GM18870 (cell line): ENCODE results near the gene JAKMIP1.

Experiments
- ATAC-seq: cut with Tn5 transposase; IDR thresholded peaks from one replicate; pipeline ENCODE4 v1.9.1; 2021; ENCODE audit warnings: moderate library complexity; ENCODE audit not compliant: unreplicated experiment

JAKMIP1 gene

GRCh38 chr4:6047130-6047673 lies 153.1 kb downstream of the JAKMIP1 start:
- no peak for ATAC-seq

- ATAC-seq: no peak
Measured at GRCh38 chr4:6046526-6047129, 153.7 kb downstream of the JAKMIP1 start.

GRCh38 chr4:6044805-6045204 lies 155.5 kb downstream of the JAKMIP1 start:
- ATAC-seq: no peak

GRCh38 chr4:6044276-6044675 lies 156.1 kb downstream of the JAKMIP1 start:
- no peak for ATAC-seq

- no peak for ATAC-seq
Measured at GRCh38 chr4:6043843-6044242, 156.5 kb downstream of the JAKMIP1 start.

DNA sequence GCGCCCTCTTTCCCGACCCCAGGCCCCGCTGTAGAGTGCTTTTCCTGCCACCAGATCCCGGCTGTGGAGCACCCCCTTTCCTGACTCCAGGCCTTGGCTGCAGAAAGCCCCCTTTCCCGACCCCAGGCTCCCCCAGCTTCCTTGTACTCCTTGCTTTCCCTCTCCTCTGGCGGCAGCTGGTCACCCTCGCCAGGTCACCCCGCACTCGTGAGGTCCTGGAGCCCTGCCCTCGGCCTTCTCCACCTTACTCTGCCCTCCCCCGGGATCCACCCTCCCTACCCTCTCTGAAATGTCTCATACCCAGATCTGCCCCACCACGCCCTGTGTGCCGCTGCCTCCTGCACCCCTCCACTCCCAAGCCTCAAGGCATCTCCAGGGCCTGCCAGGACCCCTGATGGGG lies 157.2 kb downstream of the JAKMIP1 start:
- ATAC-seq: no peak

DNA sequence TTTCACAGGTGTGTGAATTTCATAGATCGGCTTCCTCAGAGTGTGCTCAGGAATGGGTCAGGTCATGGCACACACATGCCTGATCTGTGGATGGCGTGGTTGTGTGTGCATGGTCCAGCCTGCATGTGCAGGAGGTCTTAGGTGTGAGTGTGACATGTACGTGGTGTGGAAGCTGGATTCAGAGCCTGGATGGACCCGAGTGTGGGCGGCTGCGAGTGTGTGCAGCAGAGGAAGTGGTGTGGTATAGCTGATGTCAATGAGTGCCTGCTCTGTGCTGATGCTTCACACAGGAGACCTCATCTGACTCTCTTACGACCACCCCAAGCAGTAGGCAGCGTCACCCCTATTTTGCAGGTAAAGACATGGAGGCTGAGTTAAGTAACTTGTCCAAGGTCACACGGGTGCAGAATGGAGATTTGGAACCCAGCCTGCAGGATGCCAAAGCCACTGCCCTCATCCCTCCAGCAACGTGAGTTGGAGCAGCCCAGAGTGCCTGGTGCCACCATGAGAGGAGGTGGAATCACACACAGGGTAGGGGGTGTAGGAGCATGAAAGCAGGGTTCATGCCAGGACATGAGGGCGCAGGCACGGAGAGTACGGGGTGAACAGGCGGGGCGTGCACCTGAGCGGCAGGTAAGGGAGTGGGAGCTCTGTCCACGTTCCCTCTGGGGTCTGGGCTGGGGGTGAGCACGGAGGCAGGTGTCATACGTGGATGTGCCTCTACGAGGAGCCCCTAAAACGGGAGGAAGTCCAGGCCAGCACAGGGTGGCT lies 157.9 kb downstream of the JAKMIP1 start:
- ATAC-seq: no peak

DNA sequence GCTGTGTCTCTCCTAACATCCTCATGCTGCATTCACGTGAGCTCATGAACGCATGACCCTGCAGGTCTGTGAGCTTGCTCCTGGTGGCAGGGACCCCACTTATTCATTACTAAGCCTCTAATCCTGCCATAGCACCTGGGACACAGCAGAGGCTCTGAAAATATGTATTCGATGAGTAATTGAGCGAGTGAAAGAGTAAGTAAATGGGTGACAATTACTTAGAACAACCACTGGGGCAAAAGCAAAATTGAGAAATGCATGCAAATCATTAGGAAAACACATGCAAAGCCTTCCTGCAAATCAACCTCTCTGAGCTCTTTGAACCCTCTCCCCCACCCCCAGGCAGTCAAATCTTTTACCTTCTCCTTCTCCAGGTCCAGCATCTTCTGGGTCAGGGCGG lies 158.5 kb downstream of the JAKMIP1 start:
- no peak for ATAC-seq

DNA sequence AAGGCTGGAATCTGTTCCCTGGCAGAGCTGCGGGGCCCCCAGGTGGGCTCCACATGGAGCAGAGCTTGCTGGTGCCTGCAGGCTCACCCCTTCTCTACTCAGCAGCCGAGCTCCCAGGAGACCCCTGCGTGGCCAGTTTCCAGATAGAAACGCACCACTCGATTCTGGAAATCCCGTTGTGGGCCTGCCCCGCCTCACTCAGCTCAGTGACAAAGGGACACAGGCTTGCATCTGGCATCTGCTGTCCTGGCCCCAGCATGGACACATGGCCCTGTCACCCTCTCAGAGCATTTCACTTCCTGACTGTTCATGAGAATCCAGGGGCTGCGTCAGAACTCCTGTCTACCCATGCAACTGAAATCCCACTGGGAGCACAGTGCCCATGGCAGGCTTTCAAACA lies 161.6 kb downstream of the JAKMIP1 start:
- no peak for ATAC-seq

- no peak for ATAC-seq
Measured at GRCh38 chr4:6035786-6036185, 164.6 kb downstream of the JAKMIP1 start.

GRCh38 chr4:6033381-6033780 lies 167.0 kb downstream of the JAKMIP1 start:
- no peak for ATAC-seq

DNA sequence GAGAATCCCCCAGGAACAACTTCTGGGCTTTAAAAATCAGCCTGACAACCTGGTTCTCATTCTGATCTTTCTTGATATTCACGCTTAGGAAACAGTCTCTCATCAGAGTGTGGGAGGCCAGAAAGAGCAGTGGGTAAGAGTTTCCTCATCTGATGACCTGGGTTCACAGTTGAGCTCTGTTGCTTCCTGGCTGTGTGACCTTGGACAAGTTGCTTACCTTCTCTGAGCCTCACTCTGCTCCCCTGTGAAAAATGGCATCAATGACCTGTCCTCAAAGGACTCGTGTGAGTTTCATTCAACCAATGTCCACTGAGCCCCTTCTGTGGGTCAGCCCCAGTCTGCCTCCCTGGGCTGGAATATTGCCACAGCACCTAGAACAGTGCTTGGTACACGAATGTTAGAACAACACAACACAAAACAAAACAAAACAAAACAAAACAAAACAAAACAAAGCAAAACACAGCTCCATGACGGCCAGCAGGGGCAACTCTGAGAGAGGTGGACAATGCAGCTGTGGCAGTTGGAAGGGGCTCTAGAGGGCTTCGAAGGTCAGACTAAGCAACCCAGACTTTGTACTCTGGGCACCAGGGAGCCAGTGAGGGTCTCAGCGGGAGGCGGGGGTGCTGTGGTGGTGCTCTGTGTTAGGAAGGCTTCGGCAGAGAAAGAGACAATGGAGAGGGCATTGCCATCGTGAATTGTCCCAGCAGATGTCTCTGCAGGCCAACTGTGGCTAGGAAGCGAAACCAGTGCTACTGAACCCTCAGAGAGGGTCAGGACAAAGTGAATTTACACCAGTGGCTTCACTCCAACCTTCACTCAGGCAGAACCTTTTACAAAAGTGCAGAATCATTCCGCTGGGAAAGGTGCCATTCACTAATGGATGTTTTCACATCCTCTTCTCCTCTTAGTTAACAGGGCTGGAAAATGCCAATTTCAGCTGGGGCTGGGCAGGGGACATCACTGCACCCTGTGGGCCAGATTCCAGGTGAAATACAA lies 167.8 kb downstream of the JAKMIP1 start:
- ATAC-seq: no peak

DNA sequence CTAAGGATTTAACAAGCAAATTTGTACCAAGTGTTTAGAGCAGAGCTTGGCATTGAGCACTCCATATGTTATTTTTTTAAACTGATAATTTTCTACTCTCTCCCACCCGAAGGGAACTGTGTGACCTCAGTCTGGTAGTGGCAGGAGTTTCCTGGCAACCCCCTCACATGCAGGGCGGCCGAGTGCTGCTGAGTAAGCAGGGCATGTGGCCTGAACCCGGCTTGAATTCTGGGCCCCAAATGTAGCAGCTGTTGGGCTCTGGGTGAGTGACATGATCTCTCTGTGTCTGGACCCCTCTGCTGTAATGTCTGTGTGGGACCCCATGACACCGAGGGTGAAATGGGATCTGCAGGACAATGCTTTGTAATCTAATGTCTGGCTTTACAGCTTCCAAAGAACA lies 168.5 kb downstream of the JAKMIP1 start:
- ATAC-seq: no peak

DNA sequence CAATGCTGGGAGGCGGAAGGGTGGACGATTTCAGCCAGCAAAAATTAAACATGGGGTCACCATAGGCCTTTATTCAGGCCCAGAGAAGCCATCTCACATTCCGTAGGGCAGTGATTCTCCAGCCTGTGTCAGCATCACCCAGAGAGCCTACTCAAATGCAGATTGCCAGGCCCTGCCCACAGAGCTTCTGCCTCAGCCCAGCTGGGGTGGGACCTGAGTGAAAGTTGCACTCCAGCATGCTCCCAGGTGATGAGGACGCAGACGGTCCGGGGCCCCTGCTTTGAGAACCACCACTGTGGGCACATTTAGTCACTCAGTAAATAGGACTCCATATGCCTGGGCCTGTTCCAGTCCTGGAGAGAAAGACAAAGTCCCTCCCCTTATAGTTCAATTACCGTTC lies 169.7 kb downstream of the JAKMIP1 start:
- ATAC-seq: no peak

GRCh38 chr4:6029254-6029653 lies 171.1 kb downstream of the JAKMIP1 start:
- ATAC-seq: no peak

DNA sequence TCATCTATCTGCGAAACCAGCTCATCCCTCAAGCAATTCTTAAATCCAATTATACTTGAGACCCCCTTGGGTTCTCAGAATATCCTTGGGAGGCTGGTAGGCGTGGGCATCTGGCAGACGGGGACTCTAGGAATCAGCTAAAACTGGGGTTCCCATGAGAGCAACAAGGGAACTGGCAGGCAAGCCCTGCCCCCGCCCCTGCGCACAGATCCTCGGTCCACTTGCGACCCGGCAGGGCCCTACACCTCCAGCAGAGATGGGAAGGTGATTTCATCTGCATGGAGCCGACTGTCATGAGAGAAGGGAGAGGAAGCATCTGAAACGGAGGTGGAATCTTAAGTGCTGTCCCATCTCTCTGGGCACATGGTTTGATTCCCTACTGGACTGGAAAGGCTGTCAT lies 172.2 kb downstream of the JAKMIP1 start:
- no peak for ATAC-seq

DNA sequence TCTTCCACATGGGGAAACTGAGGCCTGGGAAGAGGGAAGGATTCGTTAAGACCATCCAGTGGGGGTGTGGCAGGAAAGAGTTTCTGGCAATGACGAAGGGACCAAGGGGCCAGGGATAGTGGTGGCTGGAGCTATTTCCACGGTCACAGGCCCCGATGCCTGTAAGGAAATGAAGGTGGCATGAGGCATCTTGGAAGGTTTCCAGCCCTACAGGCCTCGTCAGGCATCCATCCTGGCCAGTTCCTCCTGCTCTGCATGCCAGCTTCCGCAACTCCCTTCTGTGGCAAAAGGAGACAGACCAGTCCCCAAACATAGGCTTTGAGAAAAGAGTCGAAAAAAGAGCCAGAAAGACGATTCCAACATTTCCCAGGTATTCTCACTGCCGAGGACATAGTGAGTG lies 173.0 kb downstream of the JAKMIP1 start:
- no peak for ATAC-seq

DNA sequence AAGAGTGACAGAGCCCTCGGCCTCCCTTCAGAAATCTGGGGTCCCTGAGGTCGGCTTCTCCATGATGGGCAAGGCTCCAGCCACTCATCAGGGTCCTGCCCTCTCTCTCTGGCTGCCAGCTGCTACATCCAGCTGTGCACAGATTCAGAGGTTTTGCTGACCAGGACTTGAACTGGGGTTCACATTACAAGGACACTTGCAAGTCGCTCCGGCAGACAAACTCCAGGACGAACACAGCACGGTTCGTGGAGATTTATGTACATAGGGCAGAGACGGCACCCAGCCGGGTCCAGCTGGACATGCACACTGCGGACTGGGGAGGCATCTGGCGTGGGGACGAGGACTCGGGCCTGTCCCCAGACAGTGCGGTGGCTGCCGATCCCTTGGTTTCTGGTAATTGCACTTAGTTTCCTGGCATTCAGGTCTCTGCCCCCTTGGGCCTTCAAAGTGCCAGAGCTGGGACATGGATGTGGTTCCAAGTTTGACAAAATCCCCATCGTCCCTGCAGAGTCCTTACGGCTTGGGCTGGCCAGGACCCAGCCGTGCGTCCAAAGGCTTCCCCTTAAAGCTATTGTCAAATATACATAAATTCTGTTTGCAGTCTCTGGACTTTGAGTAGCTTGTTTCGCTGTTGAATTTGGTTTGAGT lies 175.9 kb downstream of the JAKMIP1 start:
- ATAC-seq: no peak

- ATAC-seq: no peak
Measured at GRCh38 chr4:6023731-6024130, 176.6 kb downstream of the JAKMIP1 start.

- ATAC-seq: no peak
Measured at GRCh38 chr4:6022607-6023288, 177.6 kb downstream of the JAKMIP1 start.
